ENCODE data around the gene NDUFAF7.
"Not testable (repeated sequence)": the region's sequence is repeated elsewhere in the genome, so short reads cannot be mapped to it uniquely, and the experiment has no call there.

The NDUFAF7 gene

GRCh38 chr2:37231241-37232130 lies at the start of gene NDUFAF7, which contains the start of gene CEBPZ:
NDUFAF7 (plus strand) TSS chr2:37231658; CDS start chr2:37231706, 48 bp downstream.
CEBPZ (minus strand) TSS chr2:37231596; CDS start chr2:37231567, 29 bp downstream.
- Histone ChIP-seq H3K4me2 (peak within 1 kb of the TSS; percentile 82 to 98 (median 92)), H4K20me1 (peaks cover 0 to 79% (median 41%) of the 10 kb centered on the region in 11 experiments; a peak in 21 of 22 replicates), H3K9ac (peak within 1 kb of the TSS; percentile 85 to 92 (median 90)), H3K9me3 (replicated peaks in 1 of 11) (no peaks in the 10 kb centered on the region), H3K27me3 (no peaks in the 10 kb centered on the region), H3K27ac (peak within 1 kb of the TSS; percentile 84 to 93 (median 89)), H3K4me3 (peak within 1 kb of the TSS; percentile 74 to 97 (median 86)), H3K36me3 (peaks cover 40 to 68% (median 50%) of the 10 kb centered on the region in 11 experiments), H3K4me1 (peaks cover 21 to 45% (median 37%) of the 10 kb centered on the region in 10 experiments)
- TF ChIP-seq Cebpa-rat (IDR thresholded peaks at IDR 0.05), result peak in 2 of 11 experiments; percentile 14 to 35; a peak in 1 of 22 replicates

GRCh38 chr2:37181726-37182684 lies 49.5 kb upstream of the NDUFAF7 start:
- Histone ChIP-seq H3K9ac (no peak overlapping the region), H3K9me3 (replicated peaks in 1 of 11) (no peaks in the 10 kb centered on the region), H3K4me3 (no peak overlapping the region), H3K4me1 (no peaks in the 10 kb centered on the region), H3K27ac (no peak overlapping the region), H3K36me3 (no peaks in the 10 kb centered on the region), H3K4me2 (no peak overlapping the region), H3K27me3 (no peaks in the 10 kb centered on the region), H4K20me1 (no peaks in the 10 kb centered on the region)
- TF ChIP-seq Cebpa-rat (IDR thresholded peaks at IDR 0.05), result no peak

DNA sequence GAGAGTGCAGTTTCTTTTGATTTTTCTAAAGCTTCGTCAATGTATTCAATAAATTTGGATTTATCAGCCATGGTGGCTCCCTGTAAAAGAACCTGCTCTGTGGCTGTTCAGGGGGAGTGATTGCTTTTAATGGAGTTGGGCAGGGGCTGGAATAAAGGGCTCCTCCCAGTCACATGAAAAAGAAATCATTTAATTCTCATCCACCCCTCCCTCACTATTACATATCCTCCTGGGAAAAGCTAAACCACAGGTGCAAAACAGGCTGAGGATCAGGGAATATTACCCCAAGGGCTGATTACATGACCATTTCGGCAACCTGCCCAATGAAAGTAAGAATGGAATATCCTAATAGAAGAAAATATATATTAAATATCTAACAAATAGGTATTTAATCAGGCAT lies 42.9 kb upstream of the NDUFAF7 start, which contains the start of gene SULT6B1:
Gene SULT6B1 (minus strand): TSS at position 101 of the 400 bp plus-strand sequence. CDS start 30 bp downstream, at position 71.
- Histone ChIP-seq H3K4me3 (no peak within 1 kb of the TSS), H3K4me1 (no peaks in the 10 kb centered on the region), H3K4me2 (no peak within 1 kb of the TSS), H3K9me3 (replicated peaks in 1 of 11) (no peaks in the 10 kb centered on the region), H3K27me3 (no peaks in the 10 kb centered on the region), H3K9ac (no peak within 1 kb of the TSS), H3K27ac (no peak within 1 kb of the TSS), H4K20me1 (no peaks in the 10 kb centered on the region), H3K36me3 (no peaks in the 10 kb centered on the region)
- TF ChIP-seq Cebpa-rat (IDR thresholded peaks at IDR 0.05), result no peak

- Histone ChIP-seq H3K4me1 (no peaks in the 10 kb centered on the region), H3K36me3 (no peaks in the 10 kb centered on the region), H4K20me1 (no peaks in the 10 kb centered on the region), H3K9me3 (replicated peaks in 1 of 11) (no peaks in the 10 kb centered on the region), H3K27ac (no peak overlapping the region), H3K27me3 (no peaks in the 10 kb centered on the region), H3K4me3 (no peak overlapping the region), H3K9ac (no peak overlapping the region), H3K4me2 (no peak overlapping the region)
- no peak for TF ChIP-seq Cebpa-rat (IDR thresholded peaks at IDR 0.05)
Observed at GRCh38 chr2:37189452-37190153, 41.9 kb upstream of the NDUFAF7 start.

DNA sequence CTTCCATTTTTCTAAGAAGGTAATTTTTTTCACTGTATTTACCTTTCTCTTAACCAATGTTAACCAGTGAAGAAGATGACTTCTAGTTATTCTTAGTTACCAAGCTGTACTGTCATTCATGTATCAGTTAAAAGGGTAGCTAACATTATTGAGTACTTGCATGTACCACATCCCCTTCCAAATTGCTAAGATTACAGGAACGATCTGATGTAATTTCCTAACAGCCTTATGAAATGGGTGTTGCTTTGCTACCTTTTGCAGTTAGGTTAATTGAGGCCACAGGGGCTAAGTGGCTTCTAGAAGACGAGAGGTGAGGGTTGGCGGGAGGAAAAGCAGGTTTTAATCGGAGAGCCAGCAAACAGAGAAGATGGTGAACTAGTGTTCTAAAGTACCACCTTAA lies 41.2 kb upstream of the NDUFAF7 start:
- H4K20me1 ChIP-seq, result no peaks in the 10 kb centered on the region
- no peak overlapping the region for H3K9ac ChIP-seq
- TF ChIP-seq Cebpa-rat (IDR thresholded peaks at IDR 0.05), result no peak
- H3K4me1 ChIP-seq, result no peaks in the 10 kb centered on the region
- H3K36me3 ChIP-seq, result no peaks in the 10 kb centered on the region
- H3K9me3 ChIP-seq (replicated peaks in 1 of 11), result peaks cover 0 to 5% (median under 1%) of the 10 kb centered on the region in 11 experiments; a peak in 6 of 22 replicates
- H3K4me2 ChIP-seq, result no peak overlapping the region
- no peaks in the 10 kb centered on the region for H3K27me3 ChIP-seq
- no peak overlapping the region for H3K27ac ChIP-seq
- no peak overlapping the region for H3K4me3 ChIP-seq

- no peak for TF ChIP-seq Cebpa-rat (IDR thresholded peaks at IDR 0.05)
- no peak overlapping the region for H3K4me3 ChIP-seq
- no peak overlapping the region for H3K9ac ChIP-seq
- H3K9me3 ChIP-seq (replicated peaks in 1 of 11), result peaks cover 0 to 14% (median 9%) of the 10 kb centered on the region in 11 experiments; a peak in 18 of 22 replicates
- H3K27ac ChIP-seq, result no peak overlapping the region
- no peaks in the 10 kb centered on the region for H3K36me3 ChIP-seq
- H3K27me3 ChIP-seq, result no peaks in the 10 kb centered on the region
- no peak overlapping the region for H3K4me2 ChIP-seq
- no peaks in the 10 kb centered on the region for H4K20me1 ChIP-seq
- H3K4me1 ChIP-seq, result no peaks in the 10 kb centered on the region
Observed at GRCh38 chr2:37191253-37191652, 40.2 kb upstream of the NDUFAF7 start.

- Histone ChIP-seq H3K27me3 (no peaks in the 10 kb centered on the region), H3K4me1 (no peaks in the 10 kb centered on the region), H3K9me3 (replicated peaks in 1 of 11) (peaks cover 0 to 14% (median 9%) of the 10 kb centered on the region in 11 experiments; a peak in 18 of 22 replicates), H4K20me1 (no peaks in the 10 kb centered on the region), H3K4me2 (no peak overlapping the region), H3K27ac (no peak overlapping the region), H3K9ac (no peak overlapping the region), H3K36me3 (no peaks in the 10 kb centered on the region), H3K4me3 (no peak overlapping the region)
- TF ChIP-seq Cebpa-rat (IDR thresholded peaks at IDR 0.05), result no peak
Observed at GRCh38 chr2:37191747-37192146, 39.7 kb upstream of the NDUFAF7 start.

GRCh38 chr2:37192551-37192950 lies 38.9 kb upstream of the NDUFAF7 start:
- H3K27me3 ChIP-seq, result no peaks in the 10 kb centered on the region
- no peak overlapping the region for H3K27ac ChIP-seq
- H4K20me1 ChIP-seq, result no peaks in the 10 kb centered on the region
- no peak overlapping the region for H3K4me3 ChIP-seq
- peaks cover 4 to 7% (median 6%) of the 10 kb centered on the region in 10 experiments for H3K4me1 ChIP-seq
- no peak overlapping the region for H3K4me2 ChIP-seq
- H3K9me3 ChIP-seq (replicated peaks in 1 of 11), result peaks cover 0 to 14% (median 9%) of the 10 kb centered on the region in 11 experiments; a peak in 18 of 22 replicates
- no peaks in the 10 kb centered on the region for H3K36me3 ChIP-seq
- no peak overlapping the region for H3K9ac ChIP-seq
- no peak for TF ChIP-seq Cebpa-rat (IDR thresholded peaks at IDR 0.05)

GRCh38 chr2:37195862-37196319 lies 35.6 kb upstream of the NDUFAF7 start:
- peaks cover 0 to 30% (median 9%) of the 10 kb centered on the region in 11 experiments; a peak in 18 of 22 replicates for H3K9me3 ChIP-seq (replicated peaks in 1 of 11)
- peak overlapping the region in 10 of 11 experiments; percentile 87 to 95 (median 92); a peak in 16 of 22 replicates for H3K27ac ChIP-seq
- peak overlapping the region; percentile 65 to 91 (median 76) for H3K4me3 ChIP-seq
- H3K27me3 ChIP-seq, H4K20me1 ChIP-seq: not testable (repeated sequence)
- peaks cover 19 to 36% (median 23%) of the 10 kb centered on the region in 10 experiments for H3K4me1 ChIP-seq
- peak overlapping the region; percentile 81 to 94 (median 88) for H3K4me2 ChIP-seq
- H3K36me3 ChIP-seq, result peaks cover 13 to 24% (median 17%) of the 10 kb centered on the region in 11 experiments
- peak overlapping the region in 5 of 11 experiments; percentile 88 to 92 (median 90); a peak in 6 of 22 replicates for H3K9ac ChIP-seq

Data from BLaER1 treated with 17β-estradiol and CSF1 and Interleukin-3, amounts not matched to agents 10 nM and 100 nM (cell line).